HG03571 (cell line): ENCODE measurements around the gene SBNO2.
"Not testable (repeated sequence)": the region's sequence is repeated elsewhere in the genome, so short reads cannot be mapped to it uniquely, and the experiment has no call there.

Experiments used
- ATAC-seq: cut with Tn5 transposase; IDR thresholded peaks from one replicate; pipeline ENCODE4 v1.9.1; 2021; ENCODE audit not compliant: unreplicated experiment

Gene SBNO2

GRCh38 chr19:1122021-1122971, 51.8 kb downstream of the SBNO2 start:
- ATAC-seq: no peak

DNA sequence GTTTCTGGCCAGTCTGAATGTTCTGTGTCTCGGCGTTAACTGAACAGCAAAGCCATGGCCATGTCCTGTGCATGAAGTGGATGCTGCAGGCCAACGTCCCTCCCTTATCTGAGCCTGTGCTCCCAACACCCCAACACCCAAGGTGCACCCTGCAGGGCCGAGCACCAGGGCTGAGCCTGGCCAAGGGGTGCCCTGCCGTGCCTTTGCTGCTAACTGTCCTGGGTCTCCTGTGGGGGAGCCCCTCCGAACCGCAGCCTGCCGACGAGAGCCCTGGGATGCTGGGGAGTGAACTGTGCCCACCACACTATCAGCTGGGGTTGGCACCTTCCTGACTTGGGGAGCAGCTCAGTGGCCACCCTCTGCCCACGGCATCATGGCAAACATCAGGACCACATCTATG, 52.7 kb downstream of the SBNO2 start:
- ATAC-seq: no peak

GRCh38 chr19:1119475-1120217, 54.4 kb downstream of the SBNO2 start:
- ATAC-seq: no peak

- no peak for ATAC-seq
Measured at GRCh38 chr19:1118999-1119398, 55.1 kb downstream of the SBNO2 start.

- ATAC-seq: no peak
Measured at GRCh38 chr19:1117654-1118053, 56.4 kb downstream of the SBNO2 start.

- ATAC-seq: no peak
Measured at GRCh38 chr19:1116726-1117581, 57.1 kb downstream of the SBNO2 start.

DNA sequence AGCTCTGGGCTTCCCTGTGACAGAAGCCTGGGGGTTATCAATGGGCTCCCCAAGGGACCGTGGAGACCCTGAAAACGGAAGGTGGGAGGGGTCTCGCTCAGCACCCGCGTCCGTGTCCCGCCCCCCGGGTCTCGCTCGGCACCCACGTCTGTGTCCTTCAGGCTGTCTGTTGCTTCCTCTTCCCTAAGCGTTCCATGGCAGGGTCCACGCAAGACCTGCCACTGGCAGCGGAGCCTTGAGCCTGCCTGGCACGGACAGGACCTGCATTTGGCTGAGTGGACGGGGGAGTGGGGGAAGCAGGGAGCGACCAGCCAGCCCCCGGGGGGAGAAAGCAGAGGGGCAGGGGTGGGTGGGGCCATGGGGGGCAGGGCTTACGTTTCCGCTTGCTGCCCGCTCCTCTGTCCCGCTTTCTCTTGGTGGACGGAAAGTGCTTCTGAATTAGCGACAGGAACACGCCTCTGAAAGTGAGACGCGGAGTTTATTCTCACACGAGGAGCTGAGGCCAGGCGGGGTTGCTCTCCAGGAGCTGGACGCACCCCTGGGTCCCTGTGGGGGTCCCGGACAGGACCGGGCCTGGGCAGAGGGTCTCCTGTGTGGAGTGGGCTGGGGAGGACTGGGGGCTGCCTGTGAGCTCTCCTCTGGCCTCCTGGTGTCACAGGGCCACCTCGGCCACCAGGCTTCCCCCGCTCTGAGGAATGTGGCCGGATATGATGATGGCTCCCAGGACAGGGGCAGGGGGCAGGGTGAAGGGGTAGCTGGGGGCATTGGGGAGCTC, 58.2 kb downstream of the SBNO2 start:
- ATAC-seq: no peak

GRCh38 chr19:1114728-1115127, 59.3 kb downstream of the SBNO2 start:
- ATAC-seq: not testable (repeated sequence)

DNA sequence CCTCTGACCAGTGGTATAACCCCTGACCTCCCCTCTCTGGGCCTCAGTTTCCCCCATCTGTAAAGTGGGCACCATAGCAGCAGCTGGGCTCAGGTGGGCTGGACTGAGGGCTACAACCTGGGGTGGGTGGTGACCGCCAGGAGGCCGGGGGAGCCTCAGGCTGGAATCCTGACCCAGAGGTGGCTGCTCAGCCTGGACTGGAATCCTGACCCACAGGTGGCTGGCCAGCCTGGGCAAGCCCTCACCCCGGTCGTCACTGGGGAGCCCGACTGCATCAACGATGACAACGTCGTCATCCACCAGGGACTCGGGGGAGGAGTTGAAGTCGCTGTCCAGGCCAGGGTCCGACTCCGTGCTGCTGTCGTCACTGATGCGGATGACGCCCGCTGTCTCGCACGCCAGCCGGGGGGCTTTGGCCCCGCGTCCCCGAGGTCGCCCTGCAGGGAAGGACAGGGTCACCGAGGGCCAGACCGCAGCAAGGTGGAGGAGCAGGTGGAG, 60.0 kb downstream of the SBNO2 start:
- no peak for ATAC-seq

GRCh38 chr19:1113030-1113985, 60.8 kb downstream of the SBNO2 start:
- peak; percentile 48 for ATAC-seq

GRCh38 chr19:1112268-1113029, 61.6 kb downstream of the SBNO2 start:
- ATAC-seq: no peak

- ATAC-seq: no peak
Measured at GRCh38 chr19:1111641-1112267, 62.3 kb downstream of the SBNO2 start.

DNA sequence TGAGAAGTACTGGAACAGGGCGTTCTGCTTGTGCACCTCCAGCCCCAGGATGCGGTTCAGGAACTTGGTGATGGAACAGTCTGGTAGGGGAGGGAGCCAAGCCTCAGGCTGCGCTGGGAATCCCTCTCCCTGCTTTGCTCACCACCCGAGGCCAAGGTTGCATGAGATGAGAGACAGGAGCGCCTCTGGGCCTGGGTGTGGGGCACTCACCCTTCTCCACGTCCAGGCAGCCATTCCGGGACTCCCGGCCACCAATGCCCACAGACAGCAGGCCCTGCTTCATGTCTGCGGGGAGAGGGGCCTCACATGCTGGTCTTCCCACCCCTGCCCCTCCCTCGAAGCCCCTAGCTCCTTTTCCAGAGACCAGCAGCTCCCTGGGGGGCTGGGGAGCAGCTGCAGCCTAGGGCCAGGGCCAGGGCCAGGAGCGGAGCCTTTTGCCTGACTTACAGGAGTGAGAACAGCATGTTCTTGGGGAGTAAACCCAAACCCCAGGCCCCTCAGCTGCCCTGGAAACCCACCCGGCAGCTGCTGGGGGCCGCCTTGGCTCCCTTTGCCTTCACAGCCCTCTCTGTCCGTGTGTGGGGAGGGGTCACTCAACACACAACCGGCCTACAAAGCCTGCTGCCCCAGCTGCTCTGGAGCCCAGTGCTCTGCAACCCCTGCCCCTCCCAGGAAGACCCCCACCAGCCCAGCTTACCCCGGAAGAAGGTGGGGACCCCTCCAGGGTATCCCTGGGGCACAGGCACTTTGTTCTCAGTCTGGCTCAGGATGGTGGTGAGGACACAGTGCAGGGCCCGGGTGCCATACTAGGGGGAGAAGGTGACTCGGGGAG, 63.0 kb downstream of the SBNO2 start:
- ATAC-seq: no peak

GRCh38 chr19:1109697-1110671, 64.1 kb downstream of the SBNO2 start:
- ATAC-seq: no peak

GRCh38 chr19:1109032-1109551, 65.0 kb downstream of the SBNO2 start:
- no peak for ATAC-seq
